CD4-positive, alpha-beta T cell treated with Interferon alpha-2 for 1 hour (primary cell): ENCODE data around the gene GDI1.

Source experiments
- DNase-seq, 2 donors: peaks; one replicate each; pipeline ENCODE4 v3.0.0-alpha.2; 2020 to 2022

The GDI1 gene

DNA sequence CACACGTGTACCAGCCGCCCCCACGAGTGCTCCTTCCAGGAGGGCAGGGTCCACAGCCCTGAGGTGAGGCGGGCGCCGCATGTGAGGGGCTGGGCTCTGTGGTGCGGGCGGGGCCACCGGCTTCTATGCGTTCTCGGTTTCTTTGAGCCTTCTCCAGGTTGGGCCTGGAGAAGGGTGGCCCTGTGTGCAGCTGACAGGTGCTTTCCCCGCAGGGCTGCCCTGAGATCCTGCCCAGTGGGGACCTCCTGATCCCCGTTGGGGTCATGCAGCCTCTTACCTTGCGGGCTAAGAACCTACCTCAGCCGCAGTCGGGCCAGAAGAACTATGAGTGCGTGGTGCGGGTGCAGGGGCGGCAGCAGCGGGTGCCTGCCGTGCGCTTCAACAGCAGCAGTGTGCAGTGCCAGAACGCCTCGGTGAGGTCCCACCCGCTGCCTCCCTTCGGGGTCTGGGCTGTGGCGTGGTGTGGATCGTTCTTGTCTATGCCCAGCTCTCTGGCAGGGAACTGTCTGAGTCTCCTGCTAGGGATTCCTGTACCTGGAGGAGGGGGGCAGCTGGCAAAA is 27.9 kb downstream of the GDI1 start:
- no peak for DNase-seq

DNA sequence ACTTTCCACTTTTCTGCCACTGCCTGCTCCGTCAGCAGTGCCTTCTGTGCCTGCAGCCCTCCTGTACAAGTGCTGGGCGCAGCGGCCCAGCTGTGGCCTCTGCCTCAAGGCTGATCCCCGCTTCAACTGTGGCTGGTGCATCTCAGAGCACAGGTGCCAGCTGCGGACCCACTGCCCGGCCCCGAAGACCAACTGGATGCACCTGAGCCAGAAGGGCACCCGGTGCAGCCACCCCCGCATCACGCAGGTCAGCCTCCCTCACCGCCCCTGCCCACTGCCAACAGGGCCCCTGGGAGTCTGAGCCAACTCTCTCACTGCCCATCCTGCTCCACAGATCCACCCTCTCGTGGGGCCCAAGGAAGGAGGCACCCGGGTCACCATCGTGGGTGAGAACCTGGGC is 28.6 kb downstream of the GDI1 start:
- DNase-seq: no peak

DNA sequence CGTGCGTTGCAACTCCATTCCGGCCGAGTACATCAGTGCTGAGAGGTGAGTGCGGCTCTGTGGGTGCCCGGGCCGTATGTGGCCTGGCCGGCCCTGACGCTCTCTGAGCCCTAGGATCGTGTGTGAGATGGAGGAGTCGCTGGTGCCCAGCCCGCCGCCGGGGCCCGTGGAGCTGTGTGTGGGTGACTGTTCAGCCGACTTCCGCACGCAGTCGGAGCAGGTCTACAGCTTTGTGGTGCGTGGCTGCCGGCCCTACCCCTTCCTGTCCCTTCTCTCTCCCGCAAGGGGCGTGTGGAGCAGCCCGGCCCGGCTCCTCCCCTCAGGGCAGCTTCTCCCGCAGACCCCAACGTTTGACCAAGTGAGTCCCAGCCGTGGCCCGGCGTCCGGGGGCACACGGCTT is 29.1 kb downstream of the GDI1 start:
- DNase-seq: no peak

DNA sequence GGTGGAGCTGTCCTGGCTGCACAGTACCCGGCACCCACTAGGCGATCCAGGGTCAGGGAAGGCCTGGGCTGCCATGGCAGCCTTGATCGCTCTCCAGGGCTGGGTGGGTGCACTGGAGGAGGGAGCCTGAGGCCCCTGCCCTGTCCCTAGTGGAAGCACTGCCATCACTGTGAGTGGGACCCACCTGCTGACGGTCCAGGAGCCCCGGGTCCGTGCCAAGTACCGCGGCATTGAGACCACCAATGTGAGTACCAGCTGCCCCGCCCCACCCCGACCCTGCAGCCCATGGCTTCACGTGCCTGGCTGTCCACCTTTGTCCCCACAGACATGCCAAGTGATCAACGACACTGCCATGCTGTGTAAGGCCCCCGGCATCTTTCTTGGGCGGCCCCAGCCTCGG is 30.0 kb downstream of the GDI1 start:
- no peak for DNase-seq

DNA sequence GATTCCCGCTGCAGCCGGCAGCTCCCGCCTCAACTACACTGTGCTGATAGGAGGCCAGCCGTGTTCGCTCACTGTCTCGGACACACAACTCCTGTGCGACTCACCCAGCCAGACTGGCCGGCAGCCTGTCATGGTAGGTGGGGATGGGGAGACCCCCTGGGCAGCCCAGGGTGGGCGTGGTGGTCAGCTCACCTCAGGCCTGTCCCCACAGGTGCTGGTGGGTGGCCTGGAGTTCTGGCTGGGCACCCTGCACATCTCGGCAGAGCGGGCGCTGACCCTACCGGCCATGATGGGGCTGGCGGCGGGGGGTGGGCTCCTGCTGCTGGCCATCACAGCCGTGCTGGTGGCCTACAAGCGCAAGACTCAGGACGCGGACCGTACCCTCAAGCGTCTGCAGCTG is 30.6 kb downstream of the GDI1 start:
- no peak for DNase-seq

DNA sequence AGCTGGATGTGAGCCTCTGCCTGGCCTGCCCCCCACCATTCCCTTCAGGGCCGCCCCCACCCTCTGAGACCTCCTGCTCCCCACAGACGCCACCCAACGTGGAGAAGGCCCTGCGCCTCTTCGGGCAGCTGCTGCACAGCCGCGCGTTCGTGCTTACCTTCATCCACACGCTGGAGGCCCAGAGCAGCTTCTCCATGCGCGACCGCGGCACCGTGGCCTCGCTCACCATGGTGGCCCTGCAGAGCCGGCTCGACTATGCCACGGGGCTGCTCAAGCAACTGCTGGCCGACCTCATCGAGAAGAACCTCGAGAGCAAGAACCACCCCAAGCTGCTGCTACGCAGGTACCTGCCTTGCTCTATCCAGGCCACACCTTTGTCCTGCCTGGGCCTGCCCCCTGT is 31.3 kb downstream of the GDI1 start:
- DNase-seq: no peak

DNA sequence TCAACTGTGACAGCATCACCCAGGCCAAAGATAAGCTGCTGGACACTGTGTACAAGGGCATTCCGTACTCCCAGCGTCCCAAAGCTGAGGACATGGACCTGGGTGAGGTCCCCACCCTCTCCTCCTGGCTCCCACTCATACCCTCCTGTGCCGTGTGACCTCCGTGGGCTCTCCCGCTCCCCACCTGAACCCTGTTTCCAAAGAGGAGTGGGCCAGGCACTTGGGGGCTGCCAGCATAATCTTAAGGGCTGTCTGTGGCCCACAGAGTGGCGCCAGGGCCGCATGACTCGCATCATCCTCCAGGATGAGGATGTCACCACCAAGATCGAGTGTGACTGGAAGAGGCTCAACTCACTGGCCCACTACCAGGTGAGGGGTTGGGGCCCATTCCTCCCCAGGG is 32.2 kb downstream of the GDI1 start:
- DNase-seq: no peak

DNA sequence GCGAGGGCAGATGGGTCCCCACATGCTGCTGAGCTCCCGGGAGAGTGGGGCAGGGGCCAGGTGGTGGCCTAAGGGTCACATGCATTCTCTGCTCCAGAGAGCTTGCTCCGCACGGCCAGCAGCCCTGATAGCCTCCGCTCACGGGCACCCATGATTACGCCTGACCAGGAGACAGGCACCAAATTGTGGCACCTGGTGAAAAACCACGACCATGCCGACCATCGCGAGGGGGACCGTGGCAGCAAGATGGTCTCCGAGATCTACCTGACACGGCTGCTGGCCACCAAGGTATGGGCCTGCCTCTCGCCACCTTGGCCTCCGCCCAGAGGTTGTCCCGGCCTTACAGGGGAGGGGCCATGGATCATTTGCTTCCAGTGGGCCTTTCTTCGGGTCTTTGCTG is 32.9 kb downstream of the GDI1 start:
- DNase-seq: no peak

DNA sequence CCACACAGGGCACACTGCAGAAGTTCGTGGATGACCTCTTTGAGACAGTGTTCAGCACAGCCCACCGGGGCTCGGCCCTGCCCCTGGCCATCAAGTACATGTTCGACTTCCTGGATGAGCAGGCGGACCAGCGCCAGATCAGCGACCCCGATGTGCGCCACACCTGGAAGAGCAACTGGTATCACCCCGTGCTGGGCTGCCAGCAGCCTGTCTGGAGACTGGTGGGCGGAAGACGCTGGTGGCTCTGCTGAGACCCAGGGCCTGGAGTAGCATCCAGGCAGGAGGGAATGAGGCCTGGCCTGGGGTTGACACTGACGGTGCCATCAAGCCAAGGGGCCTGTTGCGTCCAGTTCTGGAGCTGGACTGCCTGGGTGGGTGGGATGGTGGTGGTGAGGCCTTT is 33.5 kb downstream of the GDI1 start:
- DNase-seq: no peak

DNA sequence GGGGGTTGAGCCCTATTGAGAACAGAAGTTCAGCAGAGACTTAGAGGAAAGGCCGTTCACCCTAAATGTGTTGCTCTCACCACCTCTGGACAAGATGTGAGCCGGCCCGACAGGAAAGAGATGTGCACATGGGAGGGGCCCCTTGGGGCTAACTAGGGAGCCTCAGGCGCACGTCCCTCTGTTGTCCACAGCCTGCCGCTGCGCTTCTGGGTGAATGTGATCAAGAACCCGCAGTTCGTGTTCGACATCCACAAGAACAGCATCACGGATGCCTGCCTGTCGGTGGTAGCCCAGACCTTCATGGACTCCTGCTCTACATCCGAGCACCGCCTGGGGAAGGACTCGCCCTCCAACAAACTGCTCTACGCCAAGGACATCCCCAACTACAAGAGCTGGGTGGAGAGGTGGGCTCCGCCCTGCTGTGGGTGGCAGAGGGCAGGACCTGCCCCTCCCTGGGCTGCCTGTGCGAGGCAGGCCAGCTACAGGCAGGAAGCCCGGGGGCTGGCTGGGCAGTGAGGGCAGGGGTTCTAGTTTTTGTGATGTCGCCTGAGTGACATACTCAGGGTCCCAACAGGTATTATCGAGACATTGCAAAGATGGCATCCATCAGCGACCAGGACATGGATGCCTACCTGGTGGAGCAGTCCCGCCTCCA is 34.1 kb downstream of the GDI1 start:
- DNase-seq: no peak

DNA sequence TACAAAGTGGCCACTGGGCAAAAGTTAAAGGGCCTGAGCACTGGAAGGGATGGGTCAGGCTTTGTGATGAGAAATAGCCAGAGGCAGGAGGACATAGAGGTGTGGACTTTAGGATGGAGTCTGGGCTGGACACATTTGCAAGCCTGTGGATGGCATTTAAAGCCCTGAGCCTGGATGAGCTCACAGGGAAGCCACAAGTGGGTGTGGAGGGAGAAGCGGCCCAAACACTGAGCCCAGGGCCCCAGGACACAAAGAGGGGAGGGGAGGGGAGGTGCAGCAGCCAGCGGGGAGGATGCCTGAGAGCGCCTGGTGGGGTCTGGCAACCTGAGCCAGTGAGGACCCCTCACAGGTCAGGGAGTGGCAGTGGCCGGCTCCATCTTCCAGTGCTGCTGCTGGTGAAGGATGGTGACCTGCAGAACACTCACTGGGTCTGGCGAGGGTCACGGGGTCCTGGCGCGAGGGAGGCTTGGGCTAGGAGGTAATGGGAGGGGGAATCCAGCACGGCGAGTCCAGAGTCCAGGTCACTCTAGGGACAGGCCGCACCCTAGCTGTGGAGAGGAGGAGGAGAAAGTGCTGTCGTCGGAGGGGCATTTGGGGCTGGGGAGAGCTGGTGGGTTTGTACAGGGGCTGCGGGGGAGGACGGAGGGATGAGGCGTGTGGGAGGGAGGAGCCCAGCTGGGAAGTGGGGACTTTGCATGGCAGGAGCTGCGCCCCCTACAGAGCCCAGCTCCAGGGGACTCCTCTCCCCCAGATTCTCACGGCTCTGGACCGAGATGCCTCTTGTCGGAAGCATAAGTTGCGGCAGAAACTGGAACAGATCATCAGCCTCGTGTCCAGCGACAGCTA is 35.1 kb downstream of the GDI1 start:
- DNase-seq: no peak

DNA sequence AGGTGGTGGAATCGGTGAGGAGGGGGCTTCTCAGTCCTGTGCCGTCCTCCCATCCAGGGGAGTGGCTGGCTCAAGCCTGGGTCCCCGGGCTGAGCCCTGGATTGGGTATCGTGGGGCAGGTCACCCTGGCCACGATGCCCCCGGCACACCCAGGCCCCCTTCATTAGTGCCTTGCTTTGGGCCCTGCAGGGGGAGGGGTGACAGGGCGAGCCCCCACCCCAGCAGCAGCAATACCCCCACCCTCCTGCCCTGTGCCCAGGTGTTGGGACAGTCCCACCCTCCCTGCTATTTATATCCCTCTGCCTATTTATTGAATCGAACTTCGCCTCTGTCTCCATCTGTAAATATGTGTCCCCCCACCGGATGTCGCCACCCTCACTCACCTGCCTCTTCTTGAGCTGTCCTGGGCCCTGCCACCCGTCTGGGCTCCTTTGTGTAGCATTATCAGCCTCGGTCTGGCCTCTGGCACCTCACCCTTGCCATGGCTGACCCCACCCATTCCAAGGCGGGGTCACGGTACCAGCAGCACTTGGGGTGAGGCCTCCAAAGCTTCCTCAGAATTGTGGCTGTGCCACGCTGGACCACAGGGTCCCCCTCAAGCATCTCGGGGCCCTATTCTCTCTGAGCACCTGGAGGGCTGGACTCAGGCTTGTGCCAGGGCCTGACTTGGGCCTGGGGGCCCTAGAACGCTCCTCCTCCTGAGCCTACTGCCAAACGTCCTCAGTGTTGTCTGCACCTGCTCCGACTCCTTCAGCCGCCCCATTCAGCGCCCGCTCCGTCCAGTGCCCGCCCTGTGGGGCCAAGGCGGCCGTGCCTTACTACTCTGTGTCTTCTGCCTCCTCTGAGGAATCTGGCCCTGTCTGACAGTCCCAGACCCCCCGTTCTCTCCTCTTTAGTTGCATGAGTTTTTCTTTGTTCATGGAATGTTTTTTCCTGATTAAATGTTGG is 36.0 kb downstream of the GDI1 start:
- DNase-seq: no peak

DNA sequence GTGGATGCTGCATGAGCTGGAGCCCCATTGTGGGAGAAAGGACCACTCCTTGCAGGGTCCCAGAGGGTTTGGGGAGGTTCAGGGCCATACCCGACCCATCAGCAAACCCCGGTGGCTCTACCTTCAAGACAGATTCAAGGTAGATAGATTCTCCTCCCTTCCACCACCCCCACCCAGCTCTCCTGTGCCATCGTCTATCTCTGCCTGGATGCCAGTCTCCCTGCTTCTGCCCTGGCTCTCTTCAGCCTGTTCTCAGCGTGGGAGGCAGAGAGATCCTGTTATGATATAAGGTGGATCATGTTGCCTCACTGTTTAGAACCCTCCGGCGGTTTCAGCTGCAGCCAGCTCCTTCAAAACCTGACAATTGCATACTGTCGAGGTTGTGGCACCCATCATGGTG is 36.7 kb downstream of the GDI1 start:
- DNase-seq: no peak

DNA sequence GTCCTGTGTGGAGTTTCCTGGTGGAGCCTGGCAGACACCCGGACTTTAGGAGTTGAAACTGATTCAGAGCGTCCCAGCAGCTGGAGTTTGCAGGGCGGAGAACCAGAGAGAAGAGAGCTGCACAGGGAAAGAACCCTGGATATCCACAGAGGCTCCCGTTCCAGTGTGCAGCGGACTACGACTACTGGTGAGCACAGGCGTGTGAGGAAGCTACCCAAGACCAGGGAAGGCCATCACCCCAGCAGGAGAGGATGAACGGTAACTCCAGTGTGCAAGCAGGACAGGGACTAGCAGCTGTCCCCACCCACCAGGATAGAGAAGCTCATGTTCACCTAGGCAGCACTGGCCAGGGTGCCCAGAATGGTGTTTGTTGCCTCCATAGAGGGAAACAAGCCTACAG is 39.9 kb downstream of the GDI1 start:
- no peak for DNase-seq

DNA sequence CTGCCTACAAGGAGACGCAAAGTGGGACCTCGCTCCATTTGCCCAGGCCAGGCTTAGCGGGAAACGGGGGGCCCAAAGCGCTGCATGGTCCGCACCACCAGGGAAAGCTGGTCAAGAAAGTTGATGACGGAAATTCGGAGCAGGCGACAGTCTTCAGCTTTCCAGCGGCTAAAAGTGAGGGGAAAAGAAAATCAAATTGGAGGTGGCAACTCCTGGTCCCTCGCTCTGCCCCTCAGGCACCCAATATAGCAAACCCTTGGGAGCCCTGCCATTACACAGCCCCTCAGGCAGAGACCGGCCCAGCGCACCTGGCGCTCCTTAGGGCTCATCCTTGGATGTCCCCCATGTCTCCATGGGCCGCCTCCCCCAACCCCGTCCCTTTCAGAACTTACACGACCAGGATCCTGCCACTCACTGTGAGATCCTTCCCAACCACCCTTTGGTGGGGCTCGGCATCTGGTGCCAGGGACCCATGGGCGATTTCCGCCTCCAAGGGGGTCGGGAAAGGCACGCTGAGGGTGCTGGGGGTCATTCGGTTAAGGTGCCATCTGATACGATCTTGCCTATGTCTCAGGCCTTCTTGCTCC is 41.0 kb downstream of the GDI1 start:
- no peak for DNase-seq

DNA sequence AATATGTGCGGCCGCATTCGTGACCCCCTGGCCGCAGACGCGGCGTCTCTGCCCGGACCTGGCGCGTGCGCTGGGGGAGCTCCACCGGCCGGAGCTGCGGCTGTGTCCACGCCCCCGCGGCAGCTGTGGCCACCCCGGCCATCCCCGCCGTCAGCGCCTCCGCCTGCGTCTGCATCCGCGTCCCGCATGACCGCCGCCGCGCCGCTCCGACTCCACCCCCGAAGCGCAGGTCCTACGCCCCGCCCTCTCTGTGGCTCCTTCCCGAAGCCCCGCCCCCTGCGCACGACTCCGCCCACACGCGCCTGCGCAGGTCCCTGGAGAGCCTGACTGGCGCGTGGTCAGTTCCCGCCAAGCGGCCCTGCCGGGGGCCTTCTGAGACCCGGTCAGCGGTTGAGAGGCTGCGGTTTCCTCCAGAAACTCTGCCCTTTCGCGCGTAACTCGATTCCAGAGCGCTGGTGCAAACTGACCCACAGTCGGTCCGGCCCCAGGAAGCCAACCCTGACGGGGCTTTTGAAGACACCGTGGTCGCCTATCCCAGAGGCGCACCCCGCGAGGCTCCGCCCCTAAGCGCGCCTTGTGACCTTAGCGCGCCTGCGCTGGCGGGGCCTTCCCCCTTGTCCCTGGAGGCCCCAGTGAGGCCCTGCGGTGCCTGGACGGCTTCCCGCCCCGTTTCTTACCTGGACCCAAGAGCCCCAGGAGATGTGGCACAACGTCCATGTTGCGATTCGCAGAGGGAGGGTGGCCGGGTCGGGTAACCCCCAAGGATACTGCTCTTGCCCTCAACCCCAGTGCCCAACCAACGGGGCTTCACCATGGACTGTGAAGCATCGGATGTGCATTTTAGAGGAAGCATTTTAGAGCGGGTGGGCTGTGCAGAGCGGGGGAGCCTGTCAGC is 42.0 kb downstream of the GDI1 start, which contains the start of gene LAGE3:
LAGE3 (minus strand) TSS at position 554 of the 895 bp plus-strand sequence; CDS start at position 188, 366 bp downstream.
- DNase-seq: peak; percentile 91 to 94

DNA sequence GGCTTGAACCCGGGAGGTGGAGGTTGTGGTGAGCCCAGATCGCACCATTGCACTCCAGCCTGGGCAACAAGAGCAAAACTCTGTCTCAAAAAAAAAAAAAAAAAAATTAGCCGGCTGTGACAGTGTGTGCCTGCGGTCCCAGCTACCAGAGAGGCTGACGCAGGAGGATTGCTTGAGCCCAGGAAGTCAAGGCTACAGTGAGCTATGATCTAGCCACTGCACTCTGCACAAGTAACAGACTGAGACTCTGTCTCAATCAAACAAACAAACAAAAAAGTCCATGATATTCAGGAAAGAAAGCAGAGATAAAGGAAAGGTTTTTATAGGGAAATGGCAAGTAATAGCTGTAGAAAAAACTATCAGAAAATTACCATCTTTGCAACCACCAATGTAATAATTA is 44.2 kb downstream of the GDI1 start:
- no peak for DNase-seq

DNA sequence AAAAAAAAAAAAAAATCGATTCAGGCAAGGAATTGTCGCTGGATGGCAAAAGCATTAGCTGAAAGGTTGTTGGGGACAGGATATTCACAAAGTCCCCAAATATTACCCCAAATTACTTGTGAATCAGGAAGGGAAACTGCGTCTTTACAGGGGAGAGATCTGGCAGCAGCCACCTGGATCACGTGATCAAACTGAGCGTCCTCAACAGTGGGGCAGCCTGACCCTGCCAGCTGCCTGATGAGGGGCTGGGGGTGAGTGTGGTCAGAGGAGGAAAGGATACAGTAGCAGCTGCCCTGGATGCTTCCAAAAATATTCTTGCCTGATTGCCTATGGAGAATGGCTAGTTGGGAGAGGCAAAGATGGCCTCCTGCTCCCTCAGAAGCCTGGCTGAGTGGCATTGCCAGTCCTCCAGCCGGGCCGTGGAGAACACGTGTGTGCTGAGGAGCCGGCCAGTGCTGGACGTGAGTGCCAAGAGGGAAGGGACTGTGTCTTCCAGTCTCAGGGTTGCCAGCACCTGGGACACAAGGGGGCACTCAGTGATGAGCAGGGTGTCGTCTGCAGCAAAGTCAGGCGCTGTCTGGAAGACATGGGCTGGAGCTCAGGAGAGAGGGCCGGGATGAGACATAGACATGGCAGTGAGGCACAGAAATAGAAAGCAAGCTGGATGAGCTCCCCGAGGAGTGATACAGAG is 45.1 kb downstream of the GDI1 start:
- DNase-seq: no peak

DNA sequence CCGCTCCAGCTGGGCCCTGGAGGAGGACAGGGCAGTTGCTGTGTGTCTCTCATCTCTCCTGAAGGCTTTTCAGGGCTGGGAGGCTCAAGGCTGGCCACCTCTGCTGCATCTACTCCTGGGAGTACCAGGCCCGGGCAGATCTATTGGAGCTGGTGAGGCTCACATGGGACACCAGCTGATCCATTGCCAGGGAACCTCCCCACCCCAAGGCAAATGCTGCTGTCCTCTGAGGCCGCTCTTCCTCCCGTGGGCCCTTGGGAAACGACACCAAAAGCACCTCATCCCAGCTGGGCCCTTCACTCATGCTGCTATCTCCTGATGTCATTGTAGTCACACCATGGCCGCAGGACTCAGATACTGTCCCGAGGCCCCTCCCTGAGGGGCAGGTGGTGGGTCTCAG is 45.8 kb downstream of the GDI1 start:
- no peak for DNase-seq

DNA sequence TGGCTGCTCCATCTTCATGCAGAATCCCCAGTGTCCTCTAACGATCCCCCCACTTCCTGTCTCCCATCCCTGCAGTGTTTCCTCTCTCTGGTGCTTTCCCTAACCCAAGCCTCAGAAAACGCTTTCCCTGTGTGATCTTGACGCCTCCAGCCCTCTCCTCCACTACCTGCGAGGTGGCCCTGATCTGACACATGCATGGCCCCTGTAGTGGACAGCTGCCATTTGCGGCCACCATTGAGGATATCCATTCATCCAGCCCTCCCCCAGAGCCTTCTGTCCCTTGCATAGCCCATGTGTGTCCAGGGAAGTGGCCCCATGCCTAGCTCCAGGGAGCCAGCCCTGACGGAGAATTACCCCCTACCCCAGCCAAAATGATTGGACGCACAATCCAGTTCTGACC is 46.4 kb downstream of the GDI1 start:
- DNase-seq: no peak
